DMS53 treated with DMSO at 0.1 percent for 48 hours (cell line): ENCODE measurements around the gene IKZF2.

Experiments used
- DNase-seq: peaks from one replicate; lab custom pipeline; 2025; ENCODE audit not compliant: unreplicated experiment; lab: John Stamatoyannopoulos, UW

Gene IKZF2

DNA sequence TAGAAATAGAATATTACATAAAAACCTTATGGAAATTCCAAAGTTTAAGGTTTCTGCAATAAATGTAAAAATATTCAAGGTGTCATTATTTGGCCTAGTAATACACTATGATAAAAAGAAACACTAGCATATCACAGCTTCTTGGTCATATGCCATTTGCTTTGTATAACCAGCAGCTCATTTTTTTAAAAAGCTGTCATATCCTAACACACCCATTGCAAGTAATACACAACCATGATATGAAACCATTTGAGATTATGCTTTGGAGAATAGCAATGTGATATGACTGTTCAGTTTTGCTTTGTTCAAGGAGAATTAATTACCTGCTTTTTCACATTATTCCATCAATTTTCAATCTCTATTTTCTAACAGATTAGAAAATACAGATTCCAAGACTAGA lies 149.0 kb downstream of the IKZF2 start:
- no peak for DNase-seq

DNA sequence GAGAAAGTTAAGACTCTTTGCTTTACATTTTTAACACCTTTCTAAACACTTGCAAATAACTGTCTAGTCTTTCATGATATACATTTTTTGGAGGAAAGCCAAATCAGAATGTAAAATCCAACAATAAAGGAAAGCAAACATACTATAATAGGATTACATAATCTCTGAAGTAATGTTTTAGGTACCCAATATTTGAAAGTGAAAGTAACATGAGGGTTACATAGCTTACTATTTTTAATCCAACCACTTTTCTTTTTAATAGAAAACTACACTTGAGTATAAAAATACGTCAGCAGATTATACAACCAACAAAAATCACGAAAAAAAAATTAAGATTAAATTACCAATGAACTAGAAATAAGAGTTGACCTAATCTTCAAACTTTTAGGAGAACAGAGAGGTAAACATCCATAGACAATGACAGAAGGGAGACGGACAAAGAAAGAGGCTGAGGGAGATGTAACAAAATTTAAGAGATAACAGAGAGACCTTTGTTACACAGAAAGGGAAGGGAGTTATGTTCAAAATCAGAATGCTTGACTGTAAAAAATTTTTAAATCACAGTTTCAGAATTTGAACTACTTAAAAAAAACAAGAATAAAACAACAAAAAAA lies 150.0 kb downstream of the IKZF2 start:
- DNase-seq = no peak

DNA sequence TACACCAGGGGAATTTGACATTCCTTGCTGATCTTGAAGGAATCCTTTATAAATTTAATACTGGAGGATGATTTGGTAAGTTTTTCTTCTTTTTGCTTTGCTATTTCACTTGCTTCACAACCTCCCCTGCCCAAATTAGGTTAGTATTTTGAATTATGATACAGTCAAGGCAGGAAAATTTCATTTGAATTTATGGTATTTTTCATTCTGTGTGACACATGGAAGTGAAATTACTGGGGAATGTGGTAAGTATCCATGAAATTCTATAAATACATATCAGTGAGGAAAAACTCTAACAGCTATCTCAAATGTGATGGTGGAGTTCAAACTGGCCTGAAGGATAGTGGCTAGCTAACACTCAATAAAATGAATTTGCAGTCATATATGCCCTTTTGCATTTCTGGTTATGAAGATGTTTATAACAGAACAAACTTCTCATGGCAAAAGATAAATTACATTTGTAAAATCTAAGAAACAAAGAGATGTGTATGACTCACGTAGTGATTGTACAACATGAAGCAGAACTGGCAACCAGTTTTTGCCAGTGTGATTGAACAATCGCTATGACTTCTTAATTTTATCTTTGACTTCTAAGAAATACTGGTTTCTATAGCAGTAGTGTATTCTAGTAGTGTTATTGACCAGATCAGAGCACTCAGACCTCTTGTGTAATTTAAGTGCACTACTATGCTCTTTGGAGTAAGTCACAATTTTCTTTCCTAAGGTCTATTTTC lies 152.6 kb downstream of the IKZF2 start:
- no peak for DNase-seq

DNA sequence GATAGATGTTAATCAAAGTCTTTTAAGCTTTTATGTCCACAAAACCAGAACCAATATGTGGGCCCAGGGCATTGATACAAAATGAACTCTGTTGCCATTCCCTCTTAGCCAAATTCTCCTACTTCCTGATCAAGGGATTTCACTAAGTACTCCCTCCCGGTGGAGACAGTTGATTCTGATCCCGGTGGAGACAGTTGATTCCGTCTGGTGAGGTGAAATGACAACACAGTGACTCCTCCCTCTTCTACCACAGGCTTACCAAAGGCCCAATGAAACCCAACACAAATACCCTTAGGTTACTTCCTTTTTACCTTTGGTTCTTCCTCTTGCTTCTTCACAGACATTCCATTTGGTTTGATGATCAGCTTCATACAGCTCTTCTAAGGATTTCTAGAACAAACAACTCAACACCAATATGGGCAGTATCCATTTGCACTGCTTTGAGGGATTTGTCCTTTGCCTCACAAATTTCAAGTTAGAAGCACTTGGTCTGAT lies 153.8 kb downstream of the IKZF2 start:
- DNase-seq = no peak

DNA sequence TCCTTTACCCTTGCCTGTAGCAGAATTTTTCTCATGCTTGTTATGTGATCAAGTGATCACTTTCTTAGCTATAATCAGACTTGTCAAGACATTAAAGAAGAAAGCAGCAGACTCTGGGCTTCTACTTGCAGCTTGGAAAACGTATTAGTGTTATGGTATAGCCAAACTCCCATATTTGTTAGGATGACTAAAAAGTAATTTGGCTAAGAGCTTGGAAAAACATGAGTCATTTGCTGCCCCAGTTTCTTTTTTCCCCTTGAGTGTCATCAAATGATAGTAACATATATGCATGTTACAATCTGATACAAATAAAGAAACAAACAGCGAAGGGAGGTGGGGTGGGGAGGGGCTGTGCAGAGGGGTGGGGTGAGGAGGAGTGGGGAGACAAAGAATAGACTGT lies 155.5 kb downstream of the IKZF2 start:
- no peak for DNase-seq

DNA sequence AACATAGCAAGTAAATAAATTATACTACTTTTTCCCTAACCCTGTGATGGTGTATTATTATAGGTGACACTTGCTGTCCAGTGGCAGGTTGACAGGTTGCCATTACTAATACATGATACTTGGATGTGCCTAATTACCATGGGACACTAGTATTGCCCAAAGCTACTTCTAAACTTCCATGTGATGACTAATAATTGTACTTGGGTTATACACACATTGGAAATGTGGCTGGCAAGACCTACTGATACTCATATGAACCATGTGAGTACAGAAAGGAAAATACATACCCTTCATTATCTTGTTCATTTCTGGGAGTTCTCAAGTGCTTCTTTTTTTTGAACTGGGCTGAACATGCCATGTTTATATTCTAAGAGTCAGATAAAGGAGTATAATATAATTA lies 156.4 kb downstream of the IKZF2 start:
- DNase-seq = no peak

DNA sequence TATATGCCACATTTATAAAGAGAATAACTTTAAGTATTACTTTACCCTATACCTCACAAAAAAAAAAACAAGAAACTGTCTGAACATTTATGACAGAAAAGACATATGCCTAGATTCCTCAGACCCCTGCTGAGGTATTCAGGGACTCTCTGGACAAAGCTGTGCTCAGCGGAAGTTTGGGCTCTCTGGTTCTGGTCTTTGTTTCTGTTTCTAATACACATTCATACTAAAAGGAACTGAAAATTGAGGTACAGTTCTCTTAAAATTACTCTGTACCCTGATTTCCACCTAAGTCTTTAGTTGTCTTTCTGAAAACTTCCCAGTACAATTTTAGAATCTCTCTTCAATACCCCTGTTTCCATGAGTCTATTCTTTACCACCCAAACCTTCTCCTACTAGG lies 160.3 kb downstream of the IKZF2 start:
- no peak for DNase-seq

DNA sequence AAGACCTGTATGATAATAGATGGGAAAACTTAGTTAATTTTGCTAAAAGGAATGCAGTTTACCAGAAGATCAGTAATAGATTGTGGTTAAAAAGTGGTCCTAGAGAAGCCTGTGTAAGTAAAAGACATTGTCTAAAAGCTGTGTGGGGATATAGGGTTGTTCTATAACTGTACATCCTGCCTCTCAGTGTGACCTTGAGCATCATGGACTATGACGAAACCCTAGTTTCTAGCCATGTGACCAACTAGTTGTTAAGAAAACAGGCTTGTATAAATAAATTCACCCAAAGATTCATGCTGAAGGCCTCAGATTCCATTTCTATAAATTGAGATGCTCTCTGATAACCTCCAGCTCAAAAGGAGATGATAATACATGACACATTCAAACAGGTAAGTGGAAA lies 160.7 kb downstream of the IKZF2 start:
- no peak for DNase-seq

DNA sequence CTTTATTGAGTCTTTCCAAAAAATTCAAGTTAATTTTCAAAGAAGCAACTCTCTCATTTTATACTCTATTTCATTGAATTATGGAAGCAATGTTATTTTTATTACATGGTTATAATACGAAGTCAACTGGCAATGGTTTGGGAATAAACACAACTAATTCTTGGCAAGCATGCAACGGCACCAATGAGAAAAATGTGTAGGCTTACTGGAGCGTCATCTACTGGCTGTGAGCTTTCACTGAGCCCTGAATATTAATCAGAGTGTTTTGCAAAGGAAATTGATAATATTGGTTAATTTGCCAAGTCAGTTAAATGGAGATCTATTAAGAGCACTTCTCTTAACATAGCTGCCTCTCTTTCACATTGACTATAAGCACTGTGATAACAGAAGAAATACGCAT lies 163.9 kb downstream of the IKZF2 start:
- no peak for DNase-seq

DNA sequence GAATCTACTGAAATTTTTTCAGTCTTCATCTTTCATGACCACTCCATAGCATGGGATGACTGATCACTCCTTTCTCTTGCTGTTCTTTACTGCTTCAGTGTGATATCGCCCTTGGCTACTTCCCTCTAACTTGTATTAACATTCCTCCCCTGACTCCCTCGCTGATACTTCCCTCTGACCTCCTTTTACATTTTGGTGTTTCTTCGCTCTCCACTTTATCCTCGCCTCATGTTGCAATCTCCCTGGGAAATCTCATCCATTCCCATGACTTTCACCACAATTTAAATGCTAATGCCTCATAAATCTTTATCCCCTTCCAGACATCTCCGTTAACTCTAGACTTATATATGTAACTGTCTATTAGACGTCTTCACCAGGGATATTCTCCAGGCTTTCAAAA lies 167.3 kb downstream of the IKZF2 start:
- no peak for DNase-seq

DNA sequence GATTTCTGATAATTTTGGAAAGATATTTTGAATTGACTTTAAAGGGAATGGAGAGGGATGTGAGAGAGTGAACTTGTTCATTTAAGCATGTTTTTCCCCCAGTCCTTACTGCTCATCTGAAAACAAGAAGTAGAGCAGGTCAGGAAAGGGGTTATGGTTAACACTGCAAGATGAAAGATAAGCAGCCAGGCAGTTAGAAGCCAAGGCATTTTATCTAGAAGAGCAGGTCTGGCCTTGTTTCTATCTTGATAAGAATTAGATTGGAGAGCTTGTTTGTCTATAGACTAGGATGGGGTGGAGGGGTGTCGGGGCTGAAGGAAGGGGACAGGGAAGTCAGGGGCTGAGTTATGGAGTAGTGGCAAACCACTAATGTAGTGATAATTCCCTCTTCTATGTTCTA lies 171.6 kb downstream of the IKZF2 start:
- no peak for DNase-seq

DNA sequence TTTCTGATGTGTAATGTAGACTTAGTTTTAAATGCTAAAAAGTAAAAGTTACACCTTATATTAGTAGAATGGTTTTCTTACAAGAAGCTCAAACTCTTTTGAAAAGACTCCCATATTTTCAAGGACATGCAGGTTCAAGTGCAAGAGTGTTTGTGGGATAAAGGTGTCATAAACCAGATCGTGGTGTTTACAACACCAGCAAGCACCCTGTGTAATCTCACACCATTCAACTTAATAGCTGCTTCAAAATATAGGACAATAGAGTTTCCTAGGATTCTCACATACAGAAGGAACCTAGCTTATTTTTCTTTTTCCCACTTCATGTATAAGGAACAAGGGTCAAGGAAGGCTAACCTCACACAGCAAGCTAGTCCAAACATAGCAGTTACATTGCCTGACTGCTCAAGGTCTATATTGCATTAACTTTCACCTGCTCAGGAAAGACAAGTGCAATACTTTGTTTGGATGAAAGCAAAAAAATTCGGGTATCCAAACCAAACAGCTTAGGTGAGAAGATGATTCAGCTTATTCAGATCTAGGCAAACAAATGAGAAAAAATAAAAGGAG lies 172.3 kb downstream of the IKZF2 start:
- DNase-seq = no peak

DNA sequence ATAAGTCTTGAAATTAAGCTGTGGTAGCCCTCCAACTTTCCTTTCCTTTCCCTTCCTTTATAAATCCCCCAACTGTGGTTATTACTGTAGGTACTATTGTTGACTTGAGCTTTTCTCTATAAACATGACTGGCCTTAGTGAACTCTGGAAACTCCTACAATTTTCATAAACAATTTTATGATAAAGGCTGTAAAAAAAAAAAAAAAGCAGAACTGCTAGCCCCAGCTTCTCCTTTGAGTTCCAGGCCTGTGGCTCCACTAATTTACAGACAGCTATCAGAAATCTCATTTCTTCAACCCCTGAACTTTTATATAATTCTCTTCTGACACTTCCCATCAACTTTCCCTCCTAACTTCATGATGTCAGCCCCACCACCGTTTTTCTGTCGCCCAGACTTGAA lies 174.3 kb downstream of the IKZF2 start:
- DNase-seq = no peak

DNA sequence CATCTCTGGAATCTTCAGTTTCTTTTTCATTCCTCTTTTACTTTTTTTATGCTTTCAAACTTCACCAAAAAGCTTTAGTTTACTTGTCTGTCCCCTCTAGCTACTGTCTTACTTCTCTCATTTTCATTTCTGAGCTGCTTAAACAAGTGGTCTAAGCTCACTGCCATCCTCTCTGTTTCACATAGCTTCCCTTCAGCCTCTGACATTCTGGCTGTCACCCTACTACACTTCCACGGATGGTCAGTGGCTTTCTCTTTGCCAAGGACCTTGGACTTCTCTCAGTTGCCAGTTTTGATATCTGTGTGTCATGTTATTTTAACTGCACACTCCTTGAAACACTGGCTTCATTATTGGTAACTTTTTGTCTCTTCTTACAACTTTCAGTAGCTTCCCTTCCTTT lies 176.1 kb downstream of the IKZF2 start:
- no peak for DNase-seq

DNA sequence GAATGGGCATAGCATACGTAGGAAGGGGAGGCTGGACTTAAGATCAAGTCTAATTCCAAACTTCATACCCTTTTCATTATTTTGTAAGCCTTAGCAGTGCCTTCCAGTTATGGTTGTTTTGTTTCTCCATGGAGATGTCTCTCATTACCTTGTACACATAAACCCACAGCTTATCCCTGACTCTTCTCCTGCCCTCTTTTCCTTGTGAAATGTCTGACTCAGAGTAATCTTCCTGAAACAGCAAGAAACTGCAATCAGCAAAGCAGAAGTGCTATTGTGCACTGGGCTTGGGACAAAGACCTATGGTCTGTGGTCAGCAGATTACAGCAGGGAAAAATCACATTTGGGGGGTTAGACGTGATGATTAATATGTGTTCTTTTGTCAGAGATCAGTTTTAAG lies 176.7 kb downstream of the IKZF2 start:
- no peak for DNase-seq

DNA sequence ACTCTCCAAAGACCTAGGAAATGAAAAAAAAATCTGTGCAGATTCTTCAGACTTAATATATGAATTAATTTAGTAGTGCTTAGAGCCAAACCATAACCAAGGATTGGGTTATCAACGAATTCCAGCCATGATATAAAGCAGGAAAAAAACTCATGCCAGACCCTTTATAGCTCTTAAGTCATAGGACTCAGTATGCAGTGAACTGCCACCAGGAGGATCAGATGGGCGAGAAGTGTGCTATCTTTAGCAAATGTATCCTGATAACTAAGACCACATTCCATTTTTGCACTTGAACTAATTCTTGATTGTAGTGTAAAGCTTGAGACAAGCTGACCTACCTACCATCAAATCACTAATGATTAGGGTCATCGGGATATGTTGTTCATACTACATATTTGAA lies 178.1 kb downstream of the IKZF2 start:
- no peak for DNase-seq

DNA sequence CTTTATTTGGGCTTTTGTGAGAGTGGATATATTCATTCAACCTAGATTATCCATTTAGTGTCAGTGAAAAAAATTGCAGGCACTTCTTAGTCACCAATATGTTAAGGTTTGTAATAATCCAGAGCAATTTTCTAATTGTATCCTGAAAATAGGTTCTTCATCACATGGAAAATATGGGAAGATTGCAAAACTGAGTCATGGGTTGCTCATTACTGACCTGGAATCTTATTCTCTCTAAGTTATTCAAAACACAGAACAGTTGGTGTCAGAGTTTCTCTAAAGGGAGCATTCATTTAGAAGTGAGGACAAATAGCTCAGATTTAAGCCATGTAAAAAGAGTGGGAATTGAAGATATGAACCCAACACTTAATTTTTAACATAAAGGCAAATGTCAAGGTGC lies 181.3 kb downstream of the IKZF2 start:
- DNase-seq = no peak

DNA sequence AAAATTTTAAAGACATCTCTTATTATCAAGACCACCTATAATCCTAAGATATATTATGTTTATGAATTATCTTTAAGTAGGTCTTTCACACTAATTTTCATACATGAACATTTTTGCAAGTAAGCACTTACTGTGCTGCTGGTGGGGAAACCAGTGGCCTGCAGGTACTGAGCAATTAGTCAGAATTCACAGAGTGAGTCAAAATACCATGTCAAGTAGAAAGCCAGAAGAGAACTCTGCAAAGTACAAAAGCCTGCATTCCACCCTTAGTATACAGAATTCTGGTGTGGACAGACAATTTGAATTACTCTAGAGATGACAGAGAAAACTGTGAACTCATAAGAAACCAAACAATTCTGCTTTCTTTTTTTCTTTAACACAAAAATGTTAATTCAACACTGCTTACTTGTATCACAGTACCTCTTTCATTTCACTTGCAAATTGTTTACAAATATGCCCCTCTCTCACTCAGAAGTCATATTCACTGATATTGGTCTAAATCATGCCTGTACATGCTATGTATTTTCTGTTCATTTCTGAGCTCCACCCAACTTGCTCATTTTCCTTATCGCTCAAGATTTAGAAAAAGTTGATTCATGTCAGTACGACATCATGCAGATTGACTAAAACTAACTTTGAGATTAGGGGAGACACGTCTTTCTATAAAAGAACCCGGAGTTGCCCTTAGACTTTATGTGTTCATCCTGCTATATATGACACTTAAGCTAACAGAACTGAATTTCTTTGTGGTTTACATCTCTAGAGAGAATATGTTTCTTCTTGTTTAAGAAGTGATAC lies 182.9 kb downstream of the IKZF2 start:
- DNase-seq = no peak

DNA sequence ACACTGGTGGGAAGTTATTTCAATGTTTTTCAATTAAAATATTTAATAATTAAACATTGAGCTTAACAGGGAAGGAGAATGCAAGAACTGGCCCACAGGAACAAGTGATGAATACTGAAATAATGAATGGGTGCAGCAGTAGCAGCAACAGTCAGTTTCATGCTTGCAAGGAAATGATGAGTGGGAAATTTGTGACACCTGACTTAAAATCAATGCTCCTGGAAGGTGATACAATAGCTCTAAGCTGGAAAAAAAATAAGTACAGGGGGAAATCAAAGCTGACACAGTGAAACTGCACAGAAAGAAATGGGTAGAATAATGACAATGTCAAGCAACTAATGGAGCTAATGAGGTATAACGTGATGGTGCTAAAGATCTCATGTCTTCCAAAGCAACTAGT lies 184.5 kb downstream of the IKZF2 start:
- no peak for DNase-seq

DNA sequence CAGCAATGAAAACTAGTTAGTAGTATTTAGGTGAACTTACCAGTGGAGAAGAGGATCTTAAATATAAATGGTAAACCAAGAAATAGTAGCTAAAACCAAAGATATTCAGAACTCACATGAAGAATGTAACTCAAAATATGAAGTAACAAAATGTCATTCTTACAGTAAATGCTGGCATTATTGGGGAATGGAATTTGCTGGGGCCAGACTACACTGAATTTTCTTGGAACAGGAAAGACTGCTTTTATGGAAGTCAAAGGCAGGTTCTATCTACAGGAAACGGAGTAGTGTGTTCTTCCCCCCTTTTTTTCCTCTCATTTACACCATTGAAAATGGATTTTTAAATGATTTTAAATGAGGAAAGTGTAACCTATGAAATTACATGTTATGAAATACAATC lies 188.7 kb downstream of the IKZF2 start:
- DNase-seq = no peak

DNA sequence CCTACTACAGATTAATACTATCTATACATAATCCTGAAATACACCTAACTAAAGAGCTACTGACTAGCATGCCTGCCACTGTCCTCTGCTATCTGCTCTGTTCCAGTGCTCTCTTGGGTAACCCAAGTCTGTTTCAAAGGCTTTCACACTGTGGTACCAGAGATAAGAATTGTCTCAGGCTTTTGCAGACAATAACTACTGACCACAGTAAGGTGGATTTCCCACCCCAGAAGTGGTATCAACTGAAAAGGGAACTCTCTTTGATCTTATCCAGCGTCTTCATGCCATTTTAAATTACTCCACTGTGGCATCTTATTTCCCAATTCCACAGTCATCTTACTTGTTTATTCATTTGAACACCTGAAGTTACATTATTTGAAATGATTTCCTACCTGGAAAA lies 190.2 kb downstream of the IKZF2 start:
- DNase-seq = no peak

DNA sequence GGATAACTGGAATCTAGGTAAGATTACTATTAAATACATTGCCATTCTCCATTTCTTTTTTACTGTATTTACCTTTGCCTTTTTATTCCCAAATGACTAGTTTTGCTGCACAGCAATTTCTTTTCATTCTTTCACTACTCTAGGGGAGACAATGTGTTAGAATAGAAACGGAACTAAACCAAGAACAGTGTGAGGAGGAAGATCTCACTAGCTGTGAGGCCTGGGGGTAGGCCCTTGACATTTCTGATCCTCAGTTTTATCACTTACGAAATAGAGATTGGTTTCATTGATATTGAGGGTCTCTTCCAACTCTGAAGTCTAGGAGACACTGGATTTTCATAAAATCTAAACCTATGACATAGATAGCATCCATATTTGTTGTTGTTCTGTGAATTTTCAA lies 191.1 kb downstream of the IKZF2 start:
- DNase-seq = no peak
